ENCODE data around the gene C1orf115. TPM values are rescaled to one million over a fixed set of nuclear protein-coding genes. Genes with fewer than 3 reads are reported as not detected.

The C1orf115 gene
- polyA plus RNA-seq, 3 donors: 0.47 to 3.1 (median 1.9) TPM

- no peak overlapping the region for H3K4me2 ChIP-seq (replicated peaks; ENCODE audit: extremely low read depth, low read length, poor library complexity, severe bottlenecking)
- Mint-ChIP-seq H3K27ac (no peak overlapping the region), H3K27me3 (ENCODE audit: low read depth in 3 of 3) (peaks cover 3 to 7% (median 6%) of the 10 kb centered on the region in 3 donors), H3K4me1 (peaks cover 19% of the 10 kb centered on the region), H3K36me3 (no peaks in the 10 kb centered on the region), H3K9me3 (peaks cover 0 to 6% (median 4%) of the 10 kb centered on the region in 7 donors), H3K4me3 (no peak overlapping the region)
- no peaks in the 10 kb centered on the region for H4K20me1 ChIP-seq (ENCODE audit: insufficient read depth, low read length)
- H3K4me3 ChIP-seq (replicated peaks in 1 of 3; ENCODE audit: low read depth in 2 of 3, low read length in 3 of 3): no peak overlapping the region
- H3K9me3 ChIP-seq (replicated peaks in 1 of 2; ENCODE audit: control insufficient read depth in 1 of 2, insufficient read depth in 1 of 2, low read length in 2 of 2): no peaks in the 10 kb centered on the region
- intact Hi-C loops (cut with micrococcal nuclease): no loop called here
- TF ChIP-seq CTCF (IDR thresholded peaks at IDR 0.05): no peak
- H3K79me2 ChIP-seq (ENCODE audit: insufficient read depth, low read length): no peaks in the 10 kb centered on the region
- 0% methylated on average over 2 of the region's 4 CpGs for WGBS (ENCODE audit: insufficient coverage)
- H3K27me3 ChIP-seq (ENCODE audit: control insufficient read depth in 2 of 2, insufficient read depth in 2 of 2, low read length in 2 of 2): peaks cover 0 to 5% of the 10 kb centered on the region in 2 donors
- H3K9ac ChIP-seq (ENCODE audit: insufficient read depth, low read length, poor library complexity, severe bottlenecking): no peak overlapping the region
- no peak overlapping the region for H3K27ac ChIP-seq (ENCODE audit: low read depth in 1 of 2, low read length in 2 of 2)
- peaks cover 16 to 17% of the 10 kb centered on the region in 2 donors for H3K4me1 ChIP-seq (ENCODE audit: control insufficient read depth in 1 of 2, insufficient read depth in 2 of 2, low read length in 2 of 2)
- DNase-seq: no peak
- H3K36me3 ChIP-seq (replicated peaks in 1 of 2; ENCODE audit: control insufficient read depth in 1 of 2, insufficient read depth in 2 of 2, low read length in 2 of 2): no peaks in the 10 kb centered on the region
- no peak overlapping the region for H2AFZ ChIP-seq (ENCODE audit: insufficient read depth, low read depth, low read length, poor library complexity, severe bottlenecking)
Measured at GRCh38 chr1:220684890-220685289, 5.3 kb upstream of the C1orf115 start.

GRCh38 chr1:220685879-220686278 lies 4.3 kb upstream of the C1orf115 start:
- no peaks in the 10 kb centered on the region for H3K79me2 ChIP-seq (ENCODE audit: insufficient read depth, low read length)
- H3K9ac ChIP-seq (ENCODE audit: insufficient read depth, low read length, poor library complexity, severe bottlenecking): no peak overlapping the region
- H3K27ac ChIP-seq (ENCODE audit: low read depth in 1 of 2, low read length in 2 of 2): no peak overlapping the region
- WGBS (ENCODE audit: insufficient coverage): 100% methylated on average over 3 of the region's 3 CpGs
- H3K4me1 ChIP-seq (ENCODE audit: control insufficient read depth in 1 of 2, insufficient read depth in 2 of 2, low read length in 2 of 2): peaks cover 23 to 25% of the 10 kb centered on the region in 2 donors
- no peak overlapping the region for H3K4me2 ChIP-seq (replicated peaks; ENCODE audit: extremely low read depth, low read length, poor library complexity, severe bottlenecking)
- Mint-ChIP-seq H3K27ac (no peak overlapping the region), H3K36me3 (no peaks in the 10 kb centered on the region), H3K27me3 (ENCODE audit: low read depth in 3 of 3) (peaks cover 7 to 16% (median 9%) of the 10 kb centered on the region in 3 donors), H3K4me3 (no peak overlapping the region), H3K9me3 (peaks cover 0 to 6% (median 4%) of the 10 kb centered on the region in 7 donors), H3K4me1 (peaks cover 19% of the 10 kb centered on the region)
- no peak overlapping the region for H3K4me3 ChIP-seq (replicated peaks in 1 of 3; ENCODE audit: low read depth in 2 of 3, low read length in 3 of 3)
- no peak for DNase-seq
- H4K20me1 ChIP-seq (ENCODE audit: insufficient read depth, low read length): no peaks in the 10 kb centered on the region
- no peaks in the 10 kb centered on the region for H3K36me3 ChIP-seq (replicated peaks in 1 of 2; ENCODE audit: control insufficient read depth in 1 of 2, insufficient read depth in 2 of 2, low read length in 2 of 2)
- H3K9me3 ChIP-seq (replicated peaks in 1 of 2; ENCODE audit: control insufficient read depth in 1 of 2, insufficient read depth in 1 of 2, low read length in 2 of 2): no peaks in the 10 kb centered on the region
- intact Hi-C loops (cut with micrococcal nuclease): no loop called here
- H2AFZ ChIP-seq (ENCODE audit: insufficient read depth, low read depth, low read length, poor library complexity, severe bottlenecking): no peak overlapping the region
- no peak for TF ChIP-seq CTCF (IDR thresholded peaks at IDR 0.05)
- peaks cover 3 to 10% of the 10 kb centered on the region in 2 donors for H3K27me3 ChIP-seq (ENCODE audit: control insufficient read depth in 2 of 2, insufficient read depth in 2 of 2, low read length in 2 of 2)

All from CD14-positive monocyte (primary cell).